Endothelial cell of umbilical vein (primary cell): ENCODE measurements around the gene IL10RB. TPM values are rescaled to one million over a fixed set of nuclear protein-coding genes. Genes with fewer than 3 reads are reported as not detected.

Experiments used
- BruUV-seq: library from RNA; stranded (reverse); fragments of 400-500 nt; replicated peaks from 2 replicates; lab custom pipeline; 2021; lab: Mats Ljungman, UMichigan
- CTCF ChIA-PET: fragments of 300-600, 350-600 bp; sonication (Branson Sonifier 250); formaldehyde crosslinking; loops from one replicate; lab custom pipeline; 2021; ENCODE audit warnings: antibody characterized with exemption, inconsistent platforms; lab: Charles Lee
- POLR2A ChIA-PET: fragments of 300-600, 350-600 bp; sonication (Branson Sonifier 250); formaldehyde crosslinking; loops from one replicate; lab custom pipeline; 2021; ENCODE audit warnings: antibody characterized with exemption, inconsistent platforms; lab: Charles Lee
- DNase-seq: peaks from one replicate; pipeline ENCODE4 v3.0.0-alpha.2; 2011; ENCODE audit warnings: low read depth, low spot score
- FAIRE-seq: peaks from 2 replicates; lab custom pipeline; 2011; peaks lifted over from hg19 to GRCh38; lab: Jason Lieb, UNC
- H2AFZ ChIP-seq: 2 replicates; pipeline ENCODE4 v1.6.0; 2012; ENCODE audit warnings: low read depth, low read length, control low read depth, inconsistent platforms
- H3K27ac ChIP-seq: 2 replicates; pipeline ENCODE4 v1.5.1; 2011; ENCODE audit warnings: low read depth, mild to moderate bottlenecking, control low read depth, low read length, moderate library complexity; ENCODE audit not compliant: insufficient read depth
- H3K27me3 ChIP-seq, 2 experiments: 2 replicates each; pipeline versions ENCODE4 v1.6.0 to v1.6.1; 2011; ENCODE audit warnings: low read length in 2 of 2, mixed read lengths in 1 of 2; ENCODE audit not compliant: control insufficient read depth in 2 of 2, insufficient read depth in 2 of 2
- H3K36me3 ChIP-seq, 2 experiments: 2 replicates in 1 of 2; 3 replicates in 1 of 2; pipeline ENCODE4 v1.5.1; 2011; ENCODE audit warnings: low read length in 2 of 2, mild to moderate bottlenecking in 1 of 2, moderate library complexity in 1 of 2; ENCODE audit not compliant: control insufficient read depth in 2 of 2, insufficient read depth in 2 of 2; ENCODE audit errors: extremely low read depth in 1 of 2
- H3K4me1 ChIP-seq: 3 replicates; pipeline ENCODE4 v1.5.1; 2011; ENCODE audit warnings: mild to moderate bottlenecking, low read length; ENCODE audit not compliant: control insufficient read depth, insufficient read depth; ENCODE audit errors: extremely low read depth
- H3K4me2 ChIP-seq: 2 replicates; pipeline ENCODE4 v1.6.1; 2011; ENCODE audit warnings: low read length, control low read depth, mixed read lengths; ENCODE audit not compliant: insufficient read depth
- H3K4me3 ChIP-seq, 3 experiments: fragments of 200-600 bp in 1 of 3; sonication (generic), shearing (Covaris generic) in 1 of 3; replicated peaks in 1 of 3; 2 replicates each; pipeline ENCODE4 v1.5.1; 2011 to 2016; ENCODE audit warnings: control low read depth in 3 of 3, low read length in 3 of 3, mild to moderate bottlenecking in 2 of 3, inconsistent platforms in 1 of 3, low read depth in 1 of 3, moderate library complexity in 1 of 3; ENCODE audit not compliant: insufficient read depth in 1 of 3
- H3K79me2 ChIP-seq: 2 replicates; pipeline ENCODE4 v1.6.0; 2012; ENCODE audit warnings: low read length, inconsistent platforms; ENCODE audit not compliant: control insufficient read depth, insufficient read depth
- H3K9ac ChIP-seq: replicated peaks from 2 replicates; pipeline ENCODE3; 2011; ENCODE audit warnings: low read length, control low read depth; ENCODE audit not compliant: insufficient read depth; ENCODE audit errors: extremely low read depth
- H3K9me1 ChIP-seq: replicated peaks from 3 replicates; pipeline ENCODE4 v1.6.0; 2011; ENCODE audit warnings: mild to moderate bottlenecking, low read length; ENCODE audit not compliant: control insufficient read depth, insufficient read depth; ENCODE audit errors: extremely low read depth
- H3K9me3 ChIP-seq: replicated peaks from 2 replicates; pipeline ENCODE4 v1.5.1; 2012; ENCODE audit warnings: low read length, inconsistent platforms; ENCODE audit not compliant: control insufficient read depth, insufficient read depth
- H4K20me1 ChIP-seq: replicated peaks from 2 replicates; pipeline ENCODE3; 2011; ENCODE audit warnings: mild to moderate bottlenecking, low read length; ENCODE audit not compliant: control insufficient read depth, insufficient read depth; ENCODE audit errors: extremely low read depth
- EZH2 ChIP-seq: IDR thresholded peaks from 2 replicates; pipeline ENCODE4 v1.6.1; 2012; ENCODE audit warnings: borderline replicate concordance, low read depth, mild to moderate bottlenecking, moderate library complexity, low read length, inconsistent platforms; ENCODE audit not compliant: severe bottlenecking
- FOS ChIP-seq: IDR thresholded peaks from 2 replicates; pipeline ENCODE4 v1.6.1; 2011; ENCODE audit warnings: mild to moderate bottlenecking, low read length, moderate library complexity, borderline replicate concordance; ENCODE audit not compliant: insufficient read depth
- JUN ChIP-seq: IDR thresholded peaks from 2 replicates; pipeline ENCODE4 v1.6.1; 2011; ENCODE audit warnings: borderline replicate concordance, low read depth; ENCODE audit not compliant: insufficient read length, insufficient read depth
- MYC ChIP-seq: IDR thresholded peaks from one replicate; pipeline ENCODE4 v1.6.1; 2011; ENCODE audit warnings: mild to moderate bottlenecking, low read depth, low read length
- dilution Hi-C: fragments of 300-500 bp; cut with MboI; formaldehyde crosslinking; loops from one replicate; pipeline ENCODE4 v1.15.0; 2019; ENCODE audit warnings: low sequenced_read_pairs; ENCODE audit not compliant: extremely low pct_ligation_motif_present
- intact Hi-C: fragments of 100-400 bp; cut with micrococcal nuclease; formaldehyde crosslinking; loops from one replicate; pipeline ENCODE4 v1.10.0; 2022
- polyA plus RNA-seq, 4 experiments: library from polyadenylated mRNA; depleted of rRNA in 3 of 4; stranded (reverse) in 3 of 4; unstranded in 1 of 4; fragments of >200 nt; gene quantifications; 2 replicates each; pipeline versions ENCODE4 v1.2.1 to v1.2.3, GENCODE V29; 2011 to 2012; ENCODE audit warnings: missing spikeins in 1 of 4
- total RNA-seq: library from RNA; stranded (reverse); gene quantifications from 2 replicates; pipeline ENCODE4 v1.2.3, GENCODE V29; 2021
- TF ChIP-seq, protein P1 (sequence below): IDR thresholded peaks from 2 replicates; pipeline ENCODE4 v1.6.1; 2011; ENCODE audit not compliant: insufficient read depth, insufficient read length
- TF ChIP-seq, protein P2 (sequence below), 2 donors: IDR thresholded peaks; 1 replicate in 1 of 2; 2 replicates in 1 of 2; pipeline ENCODE4 v1.5.1; 2011; ENCODE audit warnings: low read length in 2 of 2, mild to moderate bottlenecking in 2 of 2, moderate library complexity in 2 of 2, control low read depth in 1 of 2, inconsistent platforms in 1 of 2, low read depth in 1 of 2; ENCODE audit not compliant: insufficient read depth in 1 of 2; ENCODE audit errors: extremely low read depth in 1 of 2

IL10RB gene
- total and polyA plus RNA-seq, 2 donors (not counting 3 experiments of a cell fraction or from before 2014, with no cell fraction given): 21.9 to 31.4 TPM

DNA sequence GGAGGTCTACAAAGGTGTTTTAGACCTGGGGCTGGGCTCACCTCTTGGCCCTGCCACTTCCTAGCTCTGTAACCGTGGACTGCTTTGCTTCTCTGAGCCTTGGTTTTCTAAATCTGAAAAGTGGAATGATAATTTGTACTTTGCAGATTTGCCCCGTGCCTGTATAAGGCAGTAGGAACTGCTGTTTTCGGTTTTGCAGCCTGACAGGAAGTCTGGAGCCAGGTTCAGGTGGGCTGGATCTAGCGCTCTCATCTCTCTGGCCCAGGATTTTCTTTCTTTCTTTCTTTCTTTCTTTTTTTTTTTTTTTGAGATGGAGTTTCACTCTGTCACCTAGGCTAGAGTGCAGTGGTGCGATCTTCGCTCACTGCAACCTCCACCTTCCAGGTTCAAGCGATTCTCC, 19.2 kb upstream of the IL10RB start:
- no peaks in the 10 kb centered on the region for H4K20me1 ChIP-seq
- peaks cover 4% of the 10 kb centered on the region for H3K4me1 ChIP-seq
- no peaks in the 10 kb centered on the region for H3K9me3 ChIP-seq
- H3K9me1 ChIP-seq: no peaks in the 10 kb centered on the region
- no peak overlapping the region for H3K27ac ChIP-seq
- DNase-seq (no peak), FAIRE-seq (no peak)
- H3K4me3 ChIP-seq: no peak overlapping the region
- no peak overlapping the region for H2AFZ ChIP-seq
- CTCF ChIA-PET: interaction anchor here (1.1 kb wide), 1 partner anchor 47 kb away, joined by 3 read pairs; no protein-coding TSS in a partner anchor
- peaks cover 23 to 30% of the 10 kb centered on the region in 2 experiments for H3K36me3 ChIP-seq
- no peaks in the 10 kb centered on the region for H3K79me2 ChIP-seq
- H3K27me3 ChIP-seq: no peaks in the 10 kb centered on the region
- dilution Hi-C loops (no loop called here), intact Hi-C loops (no loop called here)
- no peak overlapping the region for H3K9ac ChIP-seq
- no TSS peak for BruUV-seq
- POLR2A ChIA-PET: no interaction called here
- no peak overlapping the region for H3K4me2 ChIP-seq
- TF ChIP-seq, protein P1, sequence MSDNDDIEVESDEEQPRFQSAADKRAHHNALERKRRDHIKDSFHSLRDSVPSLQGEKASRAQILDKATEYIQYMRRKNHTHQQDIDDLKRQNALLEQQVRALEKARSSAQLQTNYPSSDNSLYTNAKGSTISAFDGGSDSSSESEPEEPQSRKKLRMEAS: no peak
- TF ChIP-seq FOS (no peak), EZH2 (no peak), MYC (no peak), JUN (no peak)
- TF ChIP-seq, protein P2, sequence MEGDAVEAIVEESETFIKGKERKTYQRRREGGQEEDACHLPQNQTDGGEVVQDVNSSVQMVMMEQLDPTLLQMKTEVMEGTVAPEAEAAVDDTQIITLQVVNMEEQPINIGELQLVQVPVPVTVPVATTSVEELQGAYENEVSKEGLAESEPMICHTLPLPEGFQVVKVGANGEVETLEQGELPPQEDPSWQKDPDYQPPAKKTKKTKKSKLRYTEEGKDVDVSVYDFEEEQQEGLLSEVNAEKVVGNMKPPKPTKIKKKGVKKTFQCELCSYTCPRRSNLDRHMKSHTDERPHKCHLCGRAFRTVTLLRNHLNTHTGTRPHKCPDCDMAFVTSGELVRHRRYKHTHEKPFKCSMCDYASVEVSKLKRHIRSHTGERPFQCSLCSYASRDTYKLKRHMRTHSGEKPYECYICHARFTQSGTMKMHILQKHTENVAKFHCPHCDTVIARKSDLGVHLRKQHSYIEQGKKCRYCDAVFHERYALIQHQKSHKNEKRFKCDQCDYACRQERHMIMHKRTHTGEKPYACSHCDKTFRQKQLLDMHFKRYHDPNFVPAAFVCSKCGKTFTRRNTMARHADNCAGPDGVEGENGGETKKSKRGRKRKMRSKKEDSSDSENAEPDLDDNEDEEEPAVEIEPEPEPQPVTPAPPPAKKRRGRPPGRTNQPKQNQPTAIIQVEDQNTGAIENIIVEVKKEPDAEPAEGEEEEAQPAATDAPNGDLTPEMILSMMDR (IDR thresholded peaks at IDR 0.05; ENCODE audit: extremely low read depth in 1 of 2, insufficient read depth in 1 of 2, low read depth in 1 of 2, low read length in 2 of 2): no peak
